Activated CD8-positive, alpha-beta memory T cell treated with anti-CD3 and anti-CD28 coated beads for 48 hours (primary cell): ENCODE results near the gene SUSD6.

Experiments
- DNase-seq, 3 experiments: peaks; one replicate each; pipeline ENCODE4 v3.0.0-alpha.2; 2020; ENCODE audit warnings: low read depth in 2 of 3, low spot score in 2 of 3

The SUSD6 gene

GRCh38 chr14:69754487-69754886 lies 143.1 kb downstream of the SUSD6 start:
- DNase-seq = no peak

- DNase-seq = no peak
Observed at GRCh38 chr14:69755296-69755695, 143.9 kb downstream of the SUSD6 start.

- no peak for DNase-seq
Observed at GRCh38 chr14:69755784-69756183, 144.4 kb downstream of the SUSD6 start.

GRCh38 chr14:69756298-69756697 lies 144.9 kb downstream of the SUSD6 start:
- no peak for DNase-seq

GRCh38 chr14:69760810-69761209 lies 149.4 kb downstream of the SUSD6 start:
- DNase-seq = no peak

- no peak for DNase-seq
Observed at GRCh38 chr14:69763761-69764510, 152.5 kb downstream of the SUSD6 start.
